H1 (cell line): ENCODE measurements around the gene CSNK1D. TPM values are rescaled to one million over a fixed set of nuclear protein-coding genes. Genes with fewer than 3 reads are reported as not detected.

Experiments
- CTCF ChIA-PET: fragments of 300-600 bp; sonication (Branson Sonifier 250); formaldehyde crosslinking; loops from one replicate; lab custom pipeline; 2021; ENCODE audit not compliant: partially characterized antibody; lab: Charles Lee
- POLR2A ChIA-PET: fragments of 300-600 bp; sonication (Branson Sonifier 250); formaldehyde crosslinking; loops from one replicate; lab custom pipeline; 2021; ENCODE audit warnings: inconsistent platforms; ENCODE audit not compliant: partially characterized antibody; lab: Charles Lee
- DNase-seq, 2 experiments: peaks; one replicate each; pipeline versions ENCODE4 v3.0.0 to v3.0.0-alpha.2; 2010 to 2022; ENCODE audit warnings: low spot score in 2 of 2, low read depth in 1 of 2, mixed read lengths in 1 of 2
- FAIRE-seq: peaks from 2 replicates; lab custom pipeline; 2011; peaks lifted over from hg19 to GRCh38; lab: Jason Lieb, UNC
- H2AFZ ChIP-seq: 2 replicates; pipeline ENCODE4 v1.8.1; 2012; ENCODE audit warnings: low read length, inconsistent platforms
- H2AK5ac ChIP-seq: 2 replicates; pipeline ENCODE4 v1.6.1; 2013; ENCODE audit warnings: low read depth, low read length
- H2BK120ac ChIP-seq: replicated peaks from 2 replicates; pipeline ENCODE3; 2013; ENCODE audit warnings: low read depth, low read length, inconsistent platforms
- H2BK12ac ChIP-seq: 2 replicates; pipeline ENCODE4 v1.6.1; 2013; ENCODE audit warnings: low read depth, low read length
- H2BK15ac ChIP-seq: 2 replicates; pipeline ENCODE4 v1.6.1; 2013; ENCODE audit warnings: low read length
- H2BK20ac ChIP-seq: 2 replicates; pipeline ENCODE4 v1.6.1; 2013; ENCODE audit warnings: low read length
- H2BK5ac ChIP-seq: 2 replicates; pipeline ENCODE4 v1.6.1; 2013; ENCODE audit warnings: low read depth, low read length
- H3K14ac ChIP-seq: 2 replicates; pipeline ENCODE4 v1.6.1; 2013; ENCODE audit warnings: inconsistent platforms; ENCODE audit not compliant: insufficient read length
- H3K18ac ChIP-seq: 2 replicates; pipeline ENCODE4 v1.6.1; 2013; ENCODE audit warnings: low read length; ENCODE audit errors: extremely low read depth
- H3K23ac ChIP-seq: 2 replicates; pipeline ENCODE4 v1.6.1; 2013; ENCODE audit warnings: inconsistent platforms; ENCODE audit not compliant: insufficient read length
- H3K23me2 ChIP-seq: 2 replicates; pipeline ENCODE4 v1.6.1; 2013; ENCODE audit warnings: low read depth, low read length
- H3K27ac ChIP-seq: 2 replicates; pipeline ENCODE4 v1.6.1; 2011; ENCODE audit warnings: low read depth, low read length, inconsistent platforms
- H3K27me3 ChIP-seq, 4 experiments: replicated peaks in 1 of 4; 1 replicate in 1 of 4; 2 replicates in 3 of 4; pipeline versions ENCODE4 v1.6.1 to v1.8.1; 2011 to 2013; ENCODE audit warnings: low read length in 3 of 4, mild to moderate bottlenecking in 3 of 4, inconsistent platforms in 2 of 4, mixed read lengths in 2 of 4, moderate library complexity in 1 of 4; ENCODE audit not compliant: control insufficient read depth in 3 of 4, insufficient read depth in 3 of 4; ENCODE audit errors: extremely low read depth in 1 of 4
- H3K36me3 ChIP-seq, 4 experiments: 2 replicates each; pipeline versions ENCODE4 v1.6.1 to v1.8.1; 2011 to 2013; ENCODE audit warnings: mild to moderate bottlenecking in 4 of 4, low read length in 3 of 4, moderate library complexity in 2 of 4, control low read depth in 1 of 4, inconsistent platforms in 1 of 4; ENCODE audit not compliant: insufficient read depth in 4 of 4, control insufficient read depth in 2 of 4
- H3K4ac ChIP-seq: replicated peaks from 2 replicates; pipeline ENCODE3; 2013; ENCODE audit warnings: low read length, low read depth, mixed read lengths, inconsistent platforms; ENCODE audit not compliant: insufficient read length
- H3K4me1 ChIP-seq, 4 experiments: replicated peaks in 1 of 4; 1 replicate in 1 of 4; 2 replicates in 3 of 4; pipeline versions ENCODE4 v1.6.1 to v1.8.1; 2011 to 2013; ENCODE audit warnings: low read length in 3 of 4, inconsistent platforms in 2 of 4, mixed read lengths in 1 of 4; ENCODE audit not compliant: insufficient read depth in 4 of 4, control insufficient read depth in 3 of 4
- H3K4me2 ChIP-seq, 2 experiments: 2 replicates each; pipeline versions ENCODE4 v1.6.1 to v1.8.1; 2011 to 2013; ENCODE audit warnings: low read depth in 2 of 2, low read length in 2 of 2, control low read depth in 1 of 2, inconsistent platforms in 1 of 2, mild to moderate bottlenecking in 1 of 2; ENCODE audit not compliant: insufficient read depth in 1 of 2
- H3K4me3 ChIP-seq, 4 experiments: fragments of 200-600, 300-600 bp in 1 of 4; sonication (generic), shearing (Covaris generic), sonication (Bioruptor Twin) in 1 of 4; 2 replicates each; pipeline versions ENCODE4 v1.5.1 to v1.8.1; 2011 to 2016; ENCODE audit warnings: low read length in 4 of 4, low read depth in 3 of 4, control low read depth in 2 of 4, inconsistent platforms in 2 of 4, mild to moderate bottlenecking in 2 of 4, mixed read lengths in 1 of 4, moderate library complexity in 1 of 4; ENCODE audit not compliant: insufficient read depth in 2 of 4; ENCODE audit errors: extremely low read depth in 1 of 4
- H3K56ac ChIP-seq: replicated peaks from 2 replicates; pipeline ENCODE3; 2013; ENCODE audit warnings: low read depth, mild to moderate bottlenecking, mixed read lengths, low read length, inconsistent platforms; ENCODE audit not compliant: insufficient read length
- H3K79me1 ChIP-seq: 2 replicates; pipeline ENCODE4 v1.6.1; 2013; ENCODE audit warnings: low read depth, low read length, control low read depth
- H3K79me2 ChIP-seq, 2 experiments: 2 replicates each; pipeline versions ENCODE4 v1.6.1 to v1.8.1; 2012 to 2013; ENCODE audit warnings: low read length in 2 of 2, mild to moderate bottlenecking in 2 of 2, inconsistent platforms in 1 of 2; ENCODE audit not compliant: insufficient read depth in 2 of 2, control insufficient read depth in 1 of 2
- H3K9ac ChIP-seq, 4 experiments: replicated peaks in 1 of 4; 1 replicate in 1 of 4; 2 replicates in 3 of 4; pipeline versions ENCODE4 v1.6.1 to v1.8.1; 2011 to 2013; ENCODE audit warnings: low read depth in 3 of 4, low read length in 3 of 4, control low read depth in 2 of 4, mild to moderate bottlenecking in 2 of 4, moderate library complexity in 2 of 4, inconsistent platforms in 1 of 4; ENCODE audit errors: extremely low read depth in 1 of 4
- H3K9me3 ChIP-seq, 2 experiments: 2 replicates each; pipeline versions ENCODE4 v1.6.1 to v1.8.1; 2012 to 2013; ENCODE audit warnings: mild to moderate bottlenecking in 2 of 2, moderate library complexity in 2 of 2, control low read depth in 1 of 2, inconsistent platforms in 1 of 2, low read depth in 1 of 2, low read length in 1 of 2, mixed read lengths in 1 of 2; ENCODE audit not compliant: insufficient read depth in 2 of 2
- H4K20me1 ChIP-seq, 2 experiments: replicated peaks in 1 of 2; 2 replicates each; pipeline versions ENCODE3 to v1.8.1; 2011 to 2013; ENCODE audit warnings: inconsistent platforms in 2 of 2, low read length in 2 of 2, mild to moderate bottlenecking in 1 of 2; ENCODE audit not compliant: insufficient read depth in 2 of 2, control insufficient read depth in 1 of 2
- H4K5ac ChIP-seq: 2 replicates; pipeline ENCODE4 v1.6.1; 2013; ENCODE audit warnings: low read length, low read depth, mixed read lengths, inconsistent platforms; ENCODE audit not compliant: insufficient read length
- H4K8ac ChIP-seq: 2 replicates; pipeline ENCODE4 v1.8.0; 2013; ENCODE audit warnings: mild to moderate bottlenecking, moderate library complexity, low read length, inconsistent platforms; ENCODE audit not compliant: insufficient read depth; ENCODE audit errors: extremely low read depth
- H4K91ac ChIP-seq: replicated peaks from 2 replicates; pipeline ENCODE3; 2013; ENCODE audit warnings: low read length, mixed read lengths, inconsistent platforms; ENCODE audit not compliant: insufficient read length
- ASH2L ChIP-seq: fragments of 200-600, 300-600 bp; sonication (generic); IDR thresholded peaks from one replicate; pipeline ENCODE4 v1.7.1; 2017; ENCODE audit warnings: low read length
- WGBS, 2 experiments: shearing (Covaris generic) in 1 of 2; methylation state at CpG; one replicate each; pipeline versions ENCODE4 v1.1.6 to v1.1.7; 2013 to 2015; ENCODE audit warnings: low lambda C conversion rate in 2 of 2, mixed read lengths in 2 of 2, inconsistent platforms in 1 of 2, low coverage in 1 of 2, missing lambda C conversion rate in 1 of 2; ENCODE audit not compliant: insufficient replicate concordance in 2 of 2, insufficient coverage in 1 of 2, insufficient read length in 1 of 2; ENCODE audit errors: extremely low coverage in 1 of 2, missing lambda C conversion rate in 1 of 2; 5-methylcytosine and 5-hydroxymethylcytosine counted together
- polyA plus RNA-seq, 7 experiments: library from polyadenylated mRNA; depleted of rRNA in 3 of 7; stranded (reverse) in 5 of 7; unstranded in 2 of 7; fragments of >200 nt in 5 of 7; fragments of 200-250 nt in 2 of 7; gene quantifications; 1 replicate in 5 of 7; 2 replicates in 1 of 7; 4 replicates in 1 of 7; pipeline versions ENCODE4 v1.2.1 to v1.2.3, GENCODE V29; 2011 to 2013; ENCODE audit warnings: missing spikeins in 2 of 7, mixed read lengths in 2 of 7
- total RNA-seq: library from RNA; stranded (reverse); fragmentation: NEBNext Ultra II Directional; extraction: Animal tissue kit (Norgen Biotek cat#: 25700); gene quantifications from 2 replicates; pipeline ENCODE4 v1.2.1, GENCODE V29; 2021

Gene CSNK1D
- total and polyA plus RNA-seq, 2 of the 8 experiments (the other 6 are each of a cell fraction or from before 2014, with no cell fraction given) = 73.5 to 103 TPM

GRCh38 chr17:82258555-82258954 is 14.9 kb downstream of the CSNK1D start:
- Histone ChIP-seq H3K4me1 (no peaks in the 10 kb centered on the region), H2BK15ac (no peak overlapping the region), H3K79me2 (peaks cover 6 to 69% of the 10 kb centered on the region in 2 experiments; a peak in 3 of 4 replicates), H3K36me3 (peaks cover 28 to 84% (median 66%) of the 10 kb centered on the region in 4 experiments), H3K79me1 (peaks cover 16% of the 10 kb centered on the region)
- TF ChIP-seq ASH2L = no peak
- TF ChIP-seq, all 59 proteins: peak for 0
- Histone ChIP-seq H4K91ac (no peak overlapping the region), H2AK5ac (no peak overlapping the region), H4K8ac (no peak overlapping the region), H4K5ac (no peak overlapping the region), H3K14ac (no peak overlapping the region), H3K23me2 (no peaks in the 10 kb centered on the region), H4K20me1 (peaks cover 21 to 34% of the 10 kb centered on the region in 2 experiments), H2BK120ac (no peak overlapping the region), H3K9me3 (peaks cover 0 to 4% of the 10 kb centered on the region in 2 experiments; a peak in 1 of 4 replicates), H3K9ac (no peak overlapping the region), H2AFZ (no peak overlapping the region), H3K4me3 (no peak overlapping the region), H3K27ac (no peak overlapping the region), H2BK5ac (no peak overlapping the region), H3K18ac (no peak overlapping the region), H3K4me2 (no peak overlapping the region), H2BK20ac (no peak overlapping the region), H3K27me3 (no peaks in the 10 kb centered on the region), H3K4ac (no peak overlapping the region), H2BK12ac (no peak overlapping the region), H3K23ac (no peak overlapping the region), H3K56ac (no peak overlapping the region)
- ChIA-PET CTCF (no interaction called here), POLR2A (interaction anchor here (0.8 to 1.7 kb wide), 2 partner anchors 12 to 15 kb away, joined by 3 to 4 read pairs; no protein-coding TSS in a partner anchor)
- WGBS, 2 experiments = 91% methylated on average over 5 of the region's 5 CpGs; no CpG with 5 or more reads in 1 of the 2 experiments
- DNase-seq = no peak
- FAIRE-seq = no peak
